GM15510 (cell line): ENCODE measurements around the gene ZFP42.

ENCODE experiments used
- POLR2A ChIP-seq: IDR thresholded peaks from 3 replicates; pipeline ENCODE4 v1.6.1; 2011; ENCODE audit warnings: borderline replicate concordance; ENCODE audit not compliant: insufficient read length; ENCODE audit errors: extremely low read depth

Gene ZFP42

GRCh38 chr4:188042191-188042590 is 46.6 kb downstream of the ZFP42 start:
- no peak for TF ChIP-seq POLR2A

DNA sequence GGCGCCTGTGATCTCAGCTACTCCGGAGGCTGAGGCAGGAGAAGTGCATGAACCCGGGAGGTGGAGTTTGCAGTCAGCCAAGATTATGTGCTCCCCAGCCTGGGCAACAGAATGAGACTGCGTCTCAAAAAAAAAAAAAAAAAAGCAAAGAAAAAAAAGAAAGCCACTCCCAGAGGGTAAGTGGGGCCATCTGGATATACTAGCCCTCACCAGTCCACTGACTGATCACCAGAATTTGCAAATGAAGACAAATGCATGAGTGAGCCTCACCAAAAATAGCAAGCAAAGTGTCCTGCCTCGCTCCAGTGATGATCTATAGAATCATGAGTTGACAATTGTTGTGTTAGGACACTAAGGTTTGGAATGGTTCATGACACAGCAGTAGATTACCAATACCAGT is 47.6 kb downstream of the ZFP42 start:
- TF ChIP-seq POLR2A = no peak

- no peak for TF ChIP-seq POLR2A
These were observed 51.1 kb downstream of the ZFP42 start for GRCh38 chr4:188046657-188047056.

DNA sequence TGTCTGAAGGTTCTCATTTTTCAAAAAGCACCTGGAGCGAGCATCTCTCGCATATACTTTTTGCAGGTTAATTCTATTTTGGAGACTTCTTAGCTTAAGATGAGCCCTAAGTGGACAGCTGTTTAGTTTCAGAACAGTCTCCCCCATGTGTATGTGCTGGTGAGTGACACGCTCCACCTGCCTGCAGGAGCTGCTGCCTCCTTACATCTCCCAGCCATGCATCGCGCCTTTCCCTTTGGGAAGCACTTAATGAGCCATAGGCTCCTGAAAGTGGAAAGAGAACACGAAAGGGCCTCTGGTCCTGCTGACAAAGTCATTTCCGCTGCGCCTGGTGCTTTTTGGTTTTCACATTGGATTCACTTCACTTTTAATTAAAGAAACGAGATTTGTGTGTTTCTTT is 57.7 kb downstream of the ZFP42 start:
- no peak for TF ChIP-seq POLR2A
